ENCODE results near the gene COPG2.

DNA sequence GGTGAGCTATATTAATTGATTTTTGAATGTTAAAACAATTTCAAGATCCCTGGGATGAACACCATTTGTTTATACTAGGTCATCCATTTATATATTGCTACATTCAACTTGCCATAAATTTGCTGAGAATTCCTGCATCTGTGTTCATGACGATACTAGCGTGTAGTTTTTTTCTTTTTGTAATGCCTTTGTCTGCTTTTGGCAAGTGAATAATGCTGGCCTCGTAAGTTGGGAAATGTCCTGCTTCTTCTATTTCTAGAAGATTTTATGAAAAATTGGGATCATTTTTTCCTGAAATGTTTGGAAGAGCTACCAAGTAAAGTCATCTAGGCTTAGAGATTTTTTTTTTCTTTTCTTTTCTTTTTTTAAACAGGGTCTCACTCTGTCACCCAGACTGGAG, 189.6 kb downstream of the COPG2 start:
- TF ChIP-seq, protein P1, sequence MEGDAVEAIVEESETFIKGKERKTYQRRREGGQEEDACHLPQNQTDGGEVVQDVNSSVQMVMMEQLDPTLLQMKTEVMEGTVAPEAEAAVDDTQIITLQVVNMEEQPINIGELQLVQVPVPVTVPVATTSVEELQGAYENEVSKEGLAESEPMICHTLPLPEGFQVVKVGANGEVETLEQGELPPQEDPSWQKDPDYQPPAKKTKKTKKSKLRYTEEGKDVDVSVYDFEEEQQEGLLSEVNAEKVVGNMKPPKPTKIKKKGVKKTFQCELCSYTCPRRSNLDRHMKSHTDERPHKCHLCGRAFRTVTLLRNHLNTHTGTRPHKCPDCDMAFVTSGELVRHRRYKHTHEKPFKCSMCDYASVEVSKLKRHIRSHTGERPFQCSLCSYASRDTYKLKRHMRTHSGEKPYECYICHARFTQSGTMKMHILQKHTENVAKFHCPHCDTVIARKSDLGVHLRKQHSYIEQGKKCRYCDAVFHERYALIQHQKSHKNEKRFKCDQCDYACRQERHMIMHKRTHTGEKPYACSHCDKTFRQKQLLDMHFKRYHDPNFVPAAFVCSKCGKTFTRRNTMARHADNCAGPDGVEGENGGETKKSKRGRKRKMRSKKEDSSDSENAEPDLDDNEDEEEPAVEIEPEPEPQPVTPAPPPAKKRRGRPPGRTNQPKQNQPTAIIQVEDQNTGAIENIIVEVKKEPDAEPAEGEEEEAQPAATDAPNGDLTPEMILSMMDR (IDR thresholded peaks at IDR 0.05), result no peak
- TF ChIP-seq, protein P2, sequence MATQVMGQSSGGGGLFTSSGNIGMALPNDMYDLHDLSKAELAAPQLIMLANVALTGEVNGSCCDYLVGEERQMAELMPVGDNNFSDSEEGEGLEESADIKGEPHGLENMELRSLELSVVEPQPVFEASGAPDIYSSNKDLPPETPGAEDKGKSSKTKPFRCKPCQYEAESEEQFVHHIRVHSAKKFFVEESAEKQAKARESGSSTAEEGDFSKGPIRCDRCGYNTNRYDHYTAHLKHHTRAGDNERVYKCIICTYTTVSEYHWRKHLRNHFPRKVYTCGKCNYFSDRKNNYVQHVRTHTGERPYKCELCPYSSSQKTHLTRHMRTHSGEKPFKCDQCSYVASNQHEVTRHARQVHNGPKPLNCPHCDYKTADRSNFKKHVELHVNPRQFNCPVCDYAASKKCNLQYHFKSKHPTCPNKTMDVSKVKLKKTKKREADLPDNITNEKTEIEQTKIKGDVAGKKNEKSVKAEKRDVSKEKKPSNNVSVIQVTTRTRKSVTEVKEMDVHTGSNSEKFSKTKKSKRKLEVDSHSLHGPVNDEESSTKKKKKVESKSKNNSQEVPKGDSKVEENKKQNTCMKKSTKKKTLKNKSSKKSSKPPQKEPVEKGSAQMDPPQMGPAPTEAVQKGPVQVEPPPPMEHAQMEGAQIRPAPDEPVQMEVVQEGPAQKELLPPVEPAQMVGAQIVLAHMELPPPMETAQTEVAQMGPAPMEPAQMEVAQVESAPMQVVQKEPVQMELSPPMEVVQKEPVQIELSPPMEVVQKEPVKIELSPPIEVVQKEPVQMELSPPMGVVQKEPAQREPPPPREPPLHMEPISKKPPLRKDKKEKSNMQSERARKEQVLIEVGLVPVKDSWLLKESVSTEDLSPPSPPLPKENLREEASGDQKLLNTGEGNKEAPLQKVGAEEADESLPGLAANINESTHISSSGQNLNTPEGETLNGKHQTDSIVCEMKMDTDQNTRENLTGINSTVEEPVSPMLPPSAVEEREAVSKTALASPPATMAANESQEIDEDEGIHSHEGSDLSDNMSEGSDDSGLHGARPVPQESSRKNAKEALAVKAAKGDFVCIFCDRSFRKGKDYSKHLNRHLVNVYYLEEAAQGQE (IDR thresholded peaks at IDR 0.05; ENCODE audit: insufficient read depth in 1 of 2, low read depth in 2 of 2, low read length in 1 of 2), result no peak
- TF ChIP-seq POLR2AphosphoS5 (IDR thresholded peaks at IDR 0.05; ENCODE audit: low read depth, low read length), result no peak

Measured in Panc1 (cell line).